ENCODE data around the gene HACD4.

- TF ChIP-seq EZH2 (IDR thresholded peaks at IDR 0.05; ENCODE audit: low read length): no peak
- TF ChIP-seq, protein P1, sequence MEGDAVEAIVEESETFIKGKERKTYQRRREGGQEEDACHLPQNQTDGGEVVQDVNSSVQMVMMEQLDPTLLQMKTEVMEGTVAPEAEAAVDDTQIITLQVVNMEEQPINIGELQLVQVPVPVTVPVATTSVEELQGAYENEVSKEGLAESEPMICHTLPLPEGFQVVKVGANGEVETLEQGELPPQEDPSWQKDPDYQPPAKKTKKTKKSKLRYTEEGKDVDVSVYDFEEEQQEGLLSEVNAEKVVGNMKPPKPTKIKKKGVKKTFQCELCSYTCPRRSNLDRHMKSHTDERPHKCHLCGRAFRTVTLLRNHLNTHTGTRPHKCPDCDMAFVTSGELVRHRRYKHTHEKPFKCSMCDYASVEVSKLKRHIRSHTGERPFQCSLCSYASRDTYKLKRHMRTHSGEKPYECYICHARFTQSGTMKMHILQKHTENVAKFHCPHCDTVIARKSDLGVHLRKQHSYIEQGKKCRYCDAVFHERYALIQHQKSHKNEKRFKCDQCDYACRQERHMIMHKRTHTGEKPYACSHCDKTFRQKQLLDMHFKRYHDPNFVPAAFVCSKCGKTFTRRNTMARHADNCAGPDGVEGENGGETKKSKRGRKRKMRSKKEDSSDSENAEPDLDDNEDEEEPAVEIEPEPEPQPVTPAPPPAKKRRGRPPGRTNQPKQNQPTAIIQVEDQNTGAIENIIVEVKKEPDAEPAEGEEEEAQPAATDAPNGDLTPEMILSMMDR (optimal IDR thresholded peaks at IDR 0.05 in 1 of 3, IDR thresholded peaks at IDR 0.05 in 1 of 3, conservative IDR thresholded peaks at IDR 0.05 in 1 of 3; ENCODE audit: extremely low read depth in 1 of 3, insufficient read depth in 2 of 3, low read length in 3 of 3): no peak
Measured at GRCh38 chr9:21060919-21061561, 29.6 kb upstream of the HACD4 start.
